NCI-H2171 treated with DMSO at 0.1 percent for 48 hours (cell line): ENCODE measurements around the gene HYDIN.
A peak's percentile ranks its signal among the peaks of the same experiment; 100 is the strongest.
"Not testable (repeated sequence)": the region's sequence is repeated elsewhere in the genome, so short reads cannot be mapped to it uniquely, and the experiment has no call there.

Experiments
- DNase-seq: peaks from one replicate; lab custom pipeline; 2025; lab: John Stamatoyannopoulos, UW

Gene HYDIN

GRCh38 chr16:70864698-70865097, 365.8 kb downstream of the HYDIN start:
- not testable (repeated sequence) for DNase-seq

GRCh38 chr16:70861996-70862395, 368.5 kb downstream of the HYDIN start:
- DNase-seq = not testable (repeated sequence)

GRCh38 chr16:70851299-70851698, 379.2 kb downstream of the HYDIN start:
- not testable (repeated sequence) for DNase-seq

- not testable (repeated sequence) for DNase-seq
These were observed 406.9 kb downstream of the HYDIN start for GRCh38 chr16:70823498-70824118.

GRCh38 chr16:70822734-70823133, 407.8 kb downstream of the HYDIN start:
- not testable (repeated sequence) for DNase-seq

GRCh38 chr16:70818088-70818487, 412.4 kb downstream of the HYDIN start:
- DNase-seq = not testable (repeated sequence)

- DNase-seq = peak; percentile 25
These were observed 421.0 kb downstream of the HYDIN start for GRCh38 chr16:70809392-70810060.

- DNase-seq = no peak
These were observed 422.2 kb downstream of the HYDIN start for GRCh38 chr16:70808371-70808770.

- DNase-seq = no peak
These were observed 424.7 kb downstream of the HYDIN start for GRCh38 chr16:70805787-70806186.

GRCh38 chr16:70805380-70805779, 425.1 kb downstream of the HYDIN start:
- no peak for DNase-seq

GRCh38 chr16:70804734-70805169, 425.8 kb downstream of the HYDIN start:
- DNase-seq = no peak

GRCh38 chr16:70804153-70804733, 426.3 kb downstream of the HYDIN start:
- no peak for DNase-seq

- DNase-seq = no peak
These were observed 427.2 kb downstream of the HYDIN start for GRCh38 chr16:70803319-70803718.

GRCh38 chr16:70801611-70802010, 428.9 kb downstream of the HYDIN start:
- no peak for DNase-seq

- DNase-seq = peak; percentile 96
These were observed 429.6 kb downstream of the HYDIN start, which contains the start of gene VAC14 for GRCh38 chr16:70800781-70801480. Gene VAC14, minus strand, starts transcription at chr16:70801158. Its CDS starts 258 bp downstream, at chr16:70800900.

- DNase-seq = no peak
These were observed 430.2 kb downstream of the HYDIN start for GRCh38 chr16:70800311-70800710.

- DNase-seq = no peak
These were observed 434.2 kb downstream of the HYDIN start for GRCh38 chr16:70796301-70796700.

- DNase-seq = no peak
These were observed 435.1 kb downstream of the HYDIN start for GRCh38 chr16:70795296-70795912.

- DNase-seq = no peak
These were observed 436.5 kb downstream of the HYDIN start for GRCh38 chr16:70793851-70794502.

- no peak for DNase-seq
These were observed 439.7 kb downstream of the HYDIN start for GRCh38 chr16:70790815-70791214.

GRCh38 chr16:70789595-70790447, 440.7 kb downstream of the HYDIN start:
- no peak for DNase-seq
